ENCODE data around the gene IKBKE.

The IKBKE gene

DNA sequence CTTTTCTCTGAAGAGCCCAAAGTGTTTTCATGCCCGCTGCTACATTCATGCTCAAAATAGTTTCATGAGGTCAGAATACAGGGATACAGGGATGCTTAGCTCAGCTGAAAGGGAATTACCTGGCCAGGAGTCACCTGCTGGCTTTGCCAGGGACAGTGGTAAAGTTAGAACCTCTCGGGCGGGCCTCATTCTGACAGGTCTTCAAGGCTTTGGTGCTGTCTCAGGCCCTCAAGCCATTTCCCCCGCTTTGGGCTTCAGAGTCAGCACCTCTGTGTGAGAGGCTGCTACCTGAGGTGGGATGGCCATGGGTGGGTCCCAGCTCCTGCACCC lies 42.5 kb downstream of the IKBKE start:
- no peak for DNase-seq (ENCODE audit: low read depth)

DNA sequence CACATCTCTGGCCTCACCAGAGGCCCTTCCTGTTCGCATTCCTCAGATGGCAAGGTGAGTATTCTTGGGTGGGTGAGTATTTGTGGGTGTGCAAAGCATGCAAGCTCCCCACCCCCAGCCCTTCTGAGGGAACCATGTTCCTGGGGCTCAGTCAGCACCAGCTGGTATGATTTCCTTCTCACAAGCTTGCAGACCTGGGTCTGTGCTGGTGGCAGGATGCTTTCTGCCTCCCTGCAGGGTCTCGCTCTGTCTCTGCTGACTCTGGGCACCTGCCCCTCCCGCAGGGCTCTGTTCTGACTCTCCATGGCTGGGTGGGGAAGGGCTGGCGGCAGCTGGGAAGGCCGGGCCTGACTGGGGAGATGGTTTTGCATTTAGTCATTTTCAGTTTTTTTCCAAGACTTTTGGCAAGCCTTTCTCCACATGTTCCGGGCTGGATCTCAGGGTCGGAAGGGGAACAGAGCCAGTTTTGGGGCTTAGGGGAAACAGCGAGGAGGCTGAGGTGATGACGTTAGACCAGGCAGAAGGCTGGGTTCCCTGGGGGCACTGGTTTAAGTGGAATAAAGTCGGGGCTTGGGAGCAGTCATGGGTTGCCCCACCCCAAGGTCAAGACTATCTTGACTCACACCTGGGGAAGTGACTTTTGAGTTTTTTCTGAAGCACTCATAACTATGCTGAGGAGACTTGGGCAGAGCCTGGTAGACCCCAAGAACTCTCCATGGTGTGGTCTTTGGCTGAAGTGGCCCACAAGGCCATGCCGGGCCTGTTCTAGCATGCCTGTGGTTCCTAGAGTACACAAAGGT lies 43.2 kb downstream of the IKBKE start:
- DNase-seq (ENCODE audit: low read depth) = no peak

DNA sequence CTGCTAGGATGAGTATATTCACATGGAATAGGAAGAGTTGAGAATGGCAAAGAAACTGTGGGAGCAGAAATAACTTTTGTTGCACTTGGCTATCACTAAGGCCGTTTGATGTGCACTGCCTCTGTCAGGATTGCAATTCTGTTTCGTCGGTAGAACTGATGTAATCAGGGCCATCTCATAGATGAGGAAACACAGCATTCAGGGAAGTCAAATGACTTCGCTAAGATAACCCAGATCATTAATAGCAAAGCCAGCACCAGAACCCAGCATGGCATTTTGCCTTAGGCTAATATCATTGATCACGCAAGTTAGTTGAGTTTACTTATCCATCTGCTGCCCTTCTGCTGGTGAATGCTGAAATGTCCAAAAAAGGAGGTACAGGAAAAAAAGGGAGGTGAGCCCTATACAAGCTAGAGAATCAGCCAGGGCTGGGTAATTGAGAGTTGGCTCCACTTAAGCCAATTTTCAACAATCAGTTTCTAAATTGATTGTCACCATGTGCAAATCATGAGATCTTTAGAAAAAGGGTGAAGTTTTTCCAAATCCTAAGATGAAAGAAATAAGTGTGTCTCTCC lies 44.6 kb downstream of the IKBKE start:
- DNase-seq (ENCODE audit: low read depth) = no peak

DNA sequence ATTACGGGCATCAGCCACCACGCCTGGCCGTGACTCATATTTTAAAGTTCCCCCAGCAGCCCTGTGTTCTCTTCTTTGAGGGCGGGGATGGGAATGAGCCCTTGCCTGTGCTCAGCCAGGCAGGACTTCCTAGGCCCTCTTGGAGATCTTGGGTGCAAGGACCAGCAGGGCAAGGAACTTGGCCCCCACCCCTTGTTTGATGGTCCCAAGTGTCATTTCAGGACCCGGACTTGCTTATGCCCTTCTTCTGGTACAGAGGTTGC lies 46.4 kb downstream of the IKBKE start:
- no peak for DNase-seq (ENCODE audit: low read depth)

DNA sequence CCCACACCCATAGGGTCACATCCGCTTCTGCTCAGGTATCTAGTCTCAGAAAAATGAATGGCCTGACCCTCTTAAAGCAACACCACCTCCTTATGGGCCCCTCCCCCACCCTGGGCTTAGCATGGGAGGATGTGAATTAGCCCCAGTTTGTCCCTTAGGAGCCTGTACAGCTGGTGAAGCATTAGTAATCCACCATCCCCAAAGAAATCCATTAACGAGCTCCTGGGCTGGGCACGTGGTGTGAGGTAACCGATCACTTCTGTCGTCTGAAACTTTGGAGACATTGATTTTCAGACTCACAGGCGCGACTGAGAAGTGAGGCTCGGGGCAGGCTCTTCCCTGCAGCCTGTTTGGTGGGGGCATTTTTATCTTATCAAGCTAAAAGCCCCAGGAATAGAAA lies 47.5 kb downstream of the IKBKE start:
- no peak for DNase-seq (ENCODE audit: low read depth)

GRCh38 chr1:206518206-206518605 lies 47.9 kb downstream of the IKBKE start:
- no peak for DNase-seq (ENCODE audit: low read depth)

GRCh38 chr1:206518743-206519142 lies 48.5 kb downstream of the IKBKE start:
- DNase-seq (ENCODE audit: low read depth) = no peak

DNA sequence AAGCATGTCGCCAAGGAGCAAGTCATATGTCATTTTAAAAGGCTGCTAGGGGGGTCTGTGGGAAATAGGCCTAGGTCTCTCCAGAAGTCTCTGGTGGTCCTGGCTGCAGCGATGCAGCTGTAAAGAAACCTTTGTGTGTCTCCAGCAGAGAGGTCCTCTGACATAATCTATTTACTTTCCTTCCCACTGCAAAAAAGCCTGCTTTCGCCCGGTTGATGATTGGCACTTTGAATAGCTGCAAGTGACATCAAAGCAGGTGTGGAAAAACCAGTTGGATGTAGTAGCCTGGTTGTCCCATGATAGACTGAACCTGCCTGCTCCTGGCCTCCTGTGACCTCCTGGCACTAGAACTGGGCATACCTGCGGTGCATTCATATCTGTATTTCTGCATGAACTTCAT lies 50.9 kb downstream of the IKBKE start:
- DNase-seq (ENCODE audit: low read depth) = no peak

GRCh38 chr1:206521694-206522402 lies 51.6 kb downstream of the IKBKE start:
- DNase-seq (ENCODE audit: low read depth) = no peak

- no peak for DNase-seq (ENCODE audit: low read depth)
These were observed 54.6 kb downstream of the IKBKE start for GRCh38 chr1:206524739-206525364.

DNA sequence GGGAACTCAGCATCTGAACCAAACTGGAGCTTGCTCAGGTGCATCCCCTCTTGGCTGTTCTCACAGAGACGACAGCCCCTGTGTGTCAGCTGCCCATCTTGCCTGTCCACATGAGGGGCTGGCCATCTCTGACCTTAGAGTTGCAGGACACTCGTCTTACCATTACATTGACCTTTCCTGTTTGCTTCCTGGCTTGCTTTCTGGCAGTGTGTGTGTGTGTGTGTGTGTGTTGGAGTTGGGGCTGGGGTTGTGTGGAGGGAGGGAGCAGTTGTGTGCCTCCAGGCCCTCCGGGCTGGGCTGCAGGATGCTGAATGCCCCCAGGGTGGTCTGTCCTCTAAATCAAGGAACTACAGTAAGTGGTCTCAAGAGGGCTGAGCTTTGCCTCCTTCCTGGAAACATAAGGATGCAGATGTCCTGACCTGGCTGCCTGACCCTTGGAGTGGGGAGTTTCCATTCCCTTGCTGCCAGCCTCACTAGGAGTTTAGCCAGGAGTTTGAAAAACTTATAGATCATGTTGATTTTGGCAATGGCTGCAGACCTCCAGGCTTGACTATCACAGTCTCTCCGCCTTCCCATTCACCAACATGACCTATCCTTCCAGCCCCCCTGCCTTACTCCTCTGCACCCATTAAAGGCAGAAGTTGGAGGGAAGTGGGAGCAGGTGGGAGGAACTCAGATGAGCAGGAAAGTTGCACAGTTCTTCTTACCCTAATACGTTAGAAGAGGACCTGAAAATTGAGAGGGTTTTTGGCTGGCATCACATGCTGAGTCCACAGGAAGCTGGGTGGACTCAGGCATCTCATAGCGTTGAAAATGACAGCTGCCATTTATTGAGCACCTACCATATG lies 56.0 kb downstream of the IKBKE start:
- no peak for DNase-seq (ENCODE audit: low read depth)

- DNase-seq (ENCODE audit: low read depth) = no peak
These were observed 59.1 kb downstream of the IKBKE start for GRCh38 chr1:206529425-206529824.

DNA sequence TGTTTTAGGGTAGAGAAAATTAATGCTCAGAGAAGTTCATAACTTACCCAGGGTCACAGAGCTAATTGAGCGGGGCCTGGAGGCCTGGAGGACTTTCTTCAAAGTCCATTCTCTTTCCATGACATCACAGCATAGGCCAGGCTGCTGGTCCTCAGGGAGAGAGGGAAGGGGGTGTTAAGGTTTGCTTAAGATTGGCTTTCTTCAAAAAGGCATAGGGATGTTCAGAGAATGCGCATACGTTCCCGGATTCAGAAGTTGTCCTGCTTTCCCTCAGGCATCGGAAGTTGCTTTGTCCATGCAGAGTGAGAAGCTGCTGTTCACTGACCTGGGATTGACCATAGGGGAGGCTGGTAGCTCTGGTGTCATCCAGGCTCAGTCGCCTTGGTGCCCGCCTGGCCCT lies 62.1 kb downstream of the IKBKE start:
- no peak for DNase-seq (ENCODE audit: low read depth)

- no peak for DNase-seq (ENCODE audit: low read depth)
These were observed 64.3 kb downstream of the IKBKE start for GRCh38 chr1:206534552-206534951.

DNA sequence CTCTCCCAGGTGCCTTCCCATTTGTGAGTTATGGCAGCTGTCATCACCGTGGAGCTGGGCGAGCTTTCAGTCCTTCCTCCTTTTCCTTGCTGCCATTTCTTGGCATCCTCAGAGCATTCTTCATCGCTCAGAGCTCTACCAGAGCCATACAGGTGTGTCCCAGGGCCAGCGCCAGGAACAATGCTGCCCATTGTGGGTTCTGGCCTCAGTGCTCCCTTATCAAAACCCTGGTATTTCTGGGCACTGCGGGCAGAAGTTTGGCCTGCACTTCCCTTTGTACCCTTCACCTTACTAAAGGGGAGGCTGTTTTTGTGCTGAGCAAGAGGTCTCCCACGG lies 65.5 kb downstream of the IKBKE start:
- no peak for DNase-seq (ENCODE audit: low read depth)

- no peak for DNase-seq (ENCODE audit: low read depth)
These were observed 66.9 kb downstream of the IKBKE start for GRCh38 chr1:206537141-206537540.

DNA sequence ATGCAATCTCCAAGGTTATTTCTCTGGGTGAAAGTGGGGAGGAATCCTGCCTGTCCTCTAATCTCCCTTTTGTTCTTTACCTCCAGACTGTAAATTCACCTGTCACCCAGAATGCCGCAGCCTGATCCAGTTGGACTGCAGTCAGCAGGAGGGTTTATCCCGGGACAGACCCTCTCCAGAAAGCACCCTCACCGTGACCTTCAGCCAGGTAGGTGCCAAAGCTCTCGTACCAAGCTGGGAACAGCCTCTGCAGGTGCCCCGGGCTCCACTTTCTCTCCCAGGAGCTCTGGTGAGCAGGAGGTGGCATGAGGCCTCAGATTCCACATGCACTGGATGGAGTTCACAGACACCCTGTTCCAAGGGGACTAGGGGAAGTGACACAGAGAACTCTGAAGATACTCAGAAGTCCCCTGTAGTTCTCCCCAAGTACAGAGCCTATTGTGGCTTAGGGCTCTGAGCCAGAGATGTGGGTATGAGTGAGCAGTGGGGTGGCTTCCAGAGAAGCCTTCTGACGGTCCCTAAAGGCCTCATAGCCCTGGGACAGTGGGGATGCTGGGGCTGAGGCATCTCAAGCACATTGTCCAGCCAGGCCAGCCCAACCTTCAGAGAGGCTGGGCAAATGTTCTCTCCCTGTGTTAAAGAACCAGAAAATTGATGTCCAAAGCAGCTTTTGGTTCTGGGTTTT lies 68.0 kb downstream of the IKBKE start:
- no peak for DNase-seq (ENCODE audit: low read depth)

- DNase-seq (ENCODE audit: low read depth) = no peak
These were observed 68.8 kb downstream of the IKBKE start for GRCh38 chr1:206538901-206539640.

- DNase-seq (ENCODE audit: low read depth) = no peak
These were observed 69.9 kb downstream of the IKBKE start for GRCh38 chr1:206540044-206540780.

DNA sequence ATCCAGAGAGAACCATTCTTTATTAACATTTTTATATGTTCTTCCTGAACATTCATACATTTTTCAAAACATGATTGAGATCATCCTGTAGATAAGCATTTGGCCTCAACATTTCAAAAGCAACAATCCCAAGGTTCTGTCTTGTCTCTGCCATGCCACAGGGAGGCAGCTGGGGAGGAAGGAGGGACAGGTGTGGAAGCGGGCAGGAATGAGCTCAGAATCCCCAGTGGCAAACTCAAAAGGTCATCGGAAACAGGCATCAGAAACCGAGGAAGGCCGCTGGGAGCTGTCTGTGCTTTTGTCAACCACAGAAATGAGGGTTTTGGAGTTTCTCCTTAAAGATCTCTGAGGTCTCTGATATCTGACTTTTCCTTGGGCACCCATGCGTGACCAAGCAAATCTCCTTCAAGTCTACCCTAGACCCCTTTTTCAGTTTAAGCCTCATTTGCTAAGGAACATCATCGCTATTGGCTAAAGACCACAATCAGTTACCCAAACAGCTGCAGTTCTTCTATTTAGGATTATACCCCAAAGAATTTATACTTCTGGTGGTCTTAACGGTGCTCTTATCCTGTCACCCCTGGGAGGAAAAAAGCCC lies 71.1 kb downstream of the IKBKE start:
- no peak for DNase-seq (ENCODE audit: low read depth)

All from activated T-cell treated with anti-CD3 and anti-CD28 coated beads for 24 hours (primary cell).